Activated naive CD4-positive, alpha-beta T cell treated with anti-CD3 and anti-CD28 coated beads, Interleukin-2, amount 50 U/mL, for 24 hours (primary cell): ENCODE data around the gene SHANK1.

ENCODE experiments used
- H3K27ac Mint-ChIP-seq: one replicate; pipeline ENCODE4 v1.8.0; 2021; ENCODE audit warnings: mild to moderate bottlenecking, mixed read lengths
- H3K27me3 Mint-ChIP-seq: one replicate; pipeline ENCODE4 v1.8.0; 2021; ENCODE audit warnings: mixed read lengths
- H3K36me3 Mint-ChIP-seq: one replicate; pipeline ENCODE4 v1.8.0; 2021; ENCODE audit warnings: mixed read lengths
- H3K4me1 Mint-ChIP-seq: one replicate; pipeline ENCODE4 v1.8.0; 2021; ENCODE audit warnings: mixed read lengths
- H3K4me3 Mint-ChIP-seq: one replicate; pipeline ENCODE4 v1.8.0; 2021; ENCODE audit warnings: mild to moderate bottlenecking, mixed read lengths
- H3K9me3 Mint-ChIP-seq: one replicate; pipeline ENCODE4 v1.8.0; 2021; ENCODE audit warnings: mixed read lengths

Gene SHANK1

GRCh38 chr19:50741179-50741933 lies 21.8 kb upstream of the SHANK1 start:
- Mint-ChIP-seq H3K27me3 (peaks cover 33% of the 10 kb centered on the region), H3K27ac (no peak overlapping the region), H3K9me3 (no peaks in the 10 kb centered on the region), H3K4me3 (no peak overlapping the region), H3K4me1 (no peaks in the 10 kb centered on the region), H3K36me3 (no peaks in the 10 kb centered on the region)

GRCh38 chr19:50739914-50740426 lies 20.4 kb upstream of the SHANK1 start:
- H3K4me3 Mint-ChIP-seq: no peak overlapping the region
- no peaks in the 10 kb centered on the region for H3K9me3 Mint-ChIP-seq
- H3K27me3 Mint-ChIP-seq: peaks cover 35% of the 10 kb centered on the region
- no peak overlapping the region for H3K27ac Mint-ChIP-seq
- H3K36me3 Mint-ChIP-seq: no peaks in the 10 kb centered on the region
- H3K4me1 Mint-ChIP-seq: no peaks in the 10 kb centered on the region

GRCh38 chr19:50739132-50739913 lies 19.7 kb upstream of the SHANK1 start:
- H3K4me1 Mint-ChIP-seq: no peaks in the 10 kb centered on the region
- no peaks in the 10 kb centered on the region for H3K36me3 Mint-ChIP-seq
- no peaks in the 10 kb centered on the region for H3K9me3 Mint-ChIP-seq
- peaks cover 35% of the 10 kb centered on the region for H3K27me3 Mint-ChIP-seq
- peak overlapping the region; percentile 5 for H3K27ac Mint-ChIP-seq
- H3K4me3 Mint-ChIP-seq: no peak overlapping the region

- Mint-ChIP-seq H3K4me1 (no peaks in the 10 kb centered on the region), H3K27ac (no peak overlapping the region), H3K4me3 (no peak overlapping the region), H3K36me3 (no peaks in the 10 kb centered on the region), H3K9me3 (no peaks in the 10 kb centered on the region), H3K27me3 (peaks cover 40% of the 10 kb centered on the region)
Observed at GRCh38 chr19:50736338-50736737, 16.7 kb upstream of the SHANK1 start.

- no peaks in the 10 kb centered on the region for H3K9me3 Mint-ChIP-seq
- no peak overlapping the region for H3K4me3 Mint-ChIP-seq
- H3K4me1 Mint-ChIP-seq: no peaks in the 10 kb centered on the region
- peaks cover 42% of the 10 kb centered on the region for H3K27me3 Mint-ChIP-seq
- H3K36me3 Mint-ChIP-seq: no peaks in the 10 kb centered on the region
- no peak overlapping the region for H3K27ac Mint-ChIP-seq
Observed at GRCh38 chr19:50735869-50736268, 16.3 kb upstream of the SHANK1 start.

GRCh38 chr19:50729894-50730293 lies 10.3 kb upstream of the SHANK1 start:
- H3K27me3 Mint-ChIP-seq: peaks cover 41% of the 10 kb centered on the region
- H3K9me3 Mint-ChIP-seq: no peaks in the 10 kb centered on the region
- H3K4me1 Mint-ChIP-seq: peaks cover 21% of the 10 kb centered on the region
- no peak overlapping the region for H3K4me3 Mint-ChIP-seq
- peaks cover 4% of the 10 kb centered on the region for H3K36me3 Mint-ChIP-seq
- no peak overlapping the region for H3K27ac Mint-ChIP-seq

- Mint-ChIP-seq H3K27ac (no peak overlapping the region), H3K27me3 (peaks cover 37% of the 10 kb centered on the region)
Observed at GRCh38 chr19:50728084-50728737, 8.6 kb upstream of the SHANK1 start.

GRCh38 chr19:50725911-50726230 lies 6.3 kb upstream of the SHANK1 start:
- Mint-ChIP-seq H3K27ac (no peak overlapping the region), H3K9me3 (no peaks in the 10 kb centered on the region), H3K4me3 (peak overlapping the region; percentile 82), H3K4me1 (peaks cover 21% of the 10 kb centered on the region), H3K36me3 (peaks cover 4% of the 10 kb centered on the region), H3K27me3 (peaks cover 35% of the 10 kb centered on the region)

More at GRCh38 chr19:50728084-50728737, 8.6 kb upstream of the SHANK1 start:
- Mint-ChIP-seq H3K4me3 (peak overlapping the region; percentile 15), H3K36me3 (peaks cover 4% of the 10 kb centered on the region), H3K4me1 (peaks cover 21% of the 10 kb centered on the region), H3K9me3 (no peaks in the 10 kb centered on the region)

GRCh38 chr19:50725218-50725910 lies 5.8 kb upstream of the SHANK1 start:
- Mint-ChIP-seq H3K36me3 (peaks cover 4% of the 10 kb centered on the region), H3K4me1 (peaks cover 21% of the 10 kb centered on the region), H3K27me3 (peaks cover 40% of the 10 kb centered on the region), H3K4me3 (peak overlapping the region; percentile 82), H3K9me3 (no peaks in the 10 kb centered on the region), H3K27ac (no peak overlapping the region)

- peaks cover 4% of the 10 kb centered on the region for H3K36me3 Mint-ChIP-seq
- H3K4me3 Mint-ChIP-seq: peak overlapping the region; percentile 82
- H3K9me3 Mint-ChIP-seq: no peaks in the 10 kb centered on the region
- no peak overlapping the region for H3K27ac Mint-ChIP-seq
- peaks cover 21% of the 10 kb centered on the region for H3K4me1 Mint-ChIP-seq
- peaks cover 41% of the 10 kb centered on the region for H3K27me3 Mint-ChIP-seq
Observed at GRCh38 chr19:50724522-50725217, 5.1 kb upstream of the SHANK1 start.

GRCh38 chr19:50723735-50724521 lies 4.3 kb upstream of the SHANK1 start:
- H3K36me3 Mint-ChIP-seq: peaks cover 4% of the 10 kb centered on the region
- peaks cover 39% of the 10 kb centered on the region for H3K27me3 Mint-ChIP-seq
- H3K4me3 Mint-ChIP-seq: peak overlapping the region; percentile 82
- H3K9me3 Mint-ChIP-seq: no peaks in the 10 kb centered on the region
- peak overlapping the region; percentile 42 for H3K27ac Mint-ChIP-seq
- peaks cover 21% of the 10 kb centered on the region for H3K4me1 Mint-ChIP-seq

GRCh38 chr19:50723069-50723468 lies 3.5 kb upstream of the SHANK1 start, which contains the start of gene CLEC11A:
Gene CLEC11A, plus strand, starts transcription at chr19:50723364. Its CDS starts 162 bp downstream, at chr19:50723526.
- peak within 1 kb of the TSS; percentile 68 for H3K27ac Mint-ChIP-seq
- peak within 1 kb of the TSS; percentile 82 for H3K4me3 Mint-ChIP-seq
- H3K27me3 Mint-ChIP-seq: peaks cover 37% of the 10 kb centered on the region
- H3K4me1 Mint-ChIP-seq: peaks cover 17% of the 10 kb centered on the region
- no peaks in the 10 kb centered on the region for H3K9me3 Mint-ChIP-seq
- H3K36me3 Mint-ChIP-seq: peaks cover 4% of the 10 kb centered on the region

GRCh38 chr19:50722201-50723013 lies 2.8 kb upstream of the SHANK1 start:
- Mint-ChIP-seq H3K27ac (no peak overlapping the region), H3K27me3 (peaks cover 39% of the 10 kb centered on the region), H3K36me3 (peaks cover 4% of the 10 kb centered on the region), H3K4me3 (peak overlapping the region; percentile 27), H3K4me1 (peaks cover 10% of the 10 kb centered on the region), H3K9me3 (no peaks in the 10 kb centered on the region)
